Measurements from ENCODE around the gene DGKQ. TPM values are rescaled to one million over a fixed set of nuclear protein-coding genes. Genes with fewer than 3 reads are reported as not detected.

DGKQ gene
- total RNA-seq, 1 experiment from 2014 or later: 14.2 TPM

- Histone ChIP-seq H3K4me2 (ENCODE audit: low read length) (no peak overlapping the region), H3K79me2 (ENCODE audit: low read length) (no peaks in the 10 kb centered on the region), H3K36me3 (ENCODE audit: low read depth, low read length) (no peaks in the 10 kb centered on the region), H3K9me2 (replicated peaks; ENCODE audit: low read length) (no peaks in the 10 kb centered on the region), H3K27ac (ENCODE audit: low read length) (no peak overlapping the region), H2AFZ (ENCODE audit: low read length) (no peak overlapping the region), H3K27me3 (ENCODE audit: low read length) (peaks cover 10% of the 10 kb centered on the region), H3K9ac (ENCODE audit: low read length) (no peak overlapping the region), H3K4me3 (ENCODE audit: low read length) (no peak overlapping the region), H3K9me3 (ENCODE audit: low read length) (no peaks in the 10 kb centered on the region), H3K4me1 (ENCODE audit: insufficient read depth, low read length) (peaks cover 13% of the 10 kb centered on the region), H3F3A (ENCODE audit: low read length, unreplicated experiment) (no peaks in the 10 kb centered on the region), H4K20me1 (ENCODE audit: low read length) (no peaks in the 10 kb centered on the region)
- TF ChIP-seq EZH2 (IDR thresholded peaks at IDR 0.05; ENCODE audit: low read length, unreplicated experiment): no peak
- TF ChIP-seq EZH2phosphoT487 (IDR thresholded peaks at IDR 0.05; ENCODE audit: borderline replicate concordance, low read length): no peak
- TF ChIP-seq, protein P1, sequence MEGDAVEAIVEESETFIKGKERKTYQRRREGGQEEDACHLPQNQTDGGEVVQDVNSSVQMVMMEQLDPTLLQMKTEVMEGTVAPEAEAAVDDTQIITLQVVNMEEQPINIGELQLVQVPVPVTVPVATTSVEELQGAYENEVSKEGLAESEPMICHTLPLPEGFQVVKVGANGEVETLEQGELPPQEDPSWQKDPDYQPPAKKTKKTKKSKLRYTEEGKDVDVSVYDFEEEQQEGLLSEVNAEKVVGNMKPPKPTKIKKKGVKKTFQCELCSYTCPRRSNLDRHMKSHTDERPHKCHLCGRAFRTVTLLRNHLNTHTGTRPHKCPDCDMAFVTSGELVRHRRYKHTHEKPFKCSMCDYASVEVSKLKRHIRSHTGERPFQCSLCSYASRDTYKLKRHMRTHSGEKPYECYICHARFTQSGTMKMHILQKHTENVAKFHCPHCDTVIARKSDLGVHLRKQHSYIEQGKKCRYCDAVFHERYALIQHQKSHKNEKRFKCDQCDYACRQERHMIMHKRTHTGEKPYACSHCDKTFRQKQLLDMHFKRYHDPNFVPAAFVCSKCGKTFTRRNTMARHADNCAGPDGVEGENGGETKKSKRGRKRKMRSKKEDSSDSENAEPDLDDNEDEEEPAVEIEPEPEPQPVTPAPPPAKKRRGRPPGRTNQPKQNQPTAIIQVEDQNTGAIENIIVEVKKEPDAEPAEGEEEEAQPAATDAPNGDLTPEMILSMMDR (conservative IDR thresholded peaks at IDR 0.05; ENCODE audit: low read depth, low read length): no peak
- BruUV-seq (replicated peaks): no TSS peak
- intact Hi-C loops (cut with micrococcal nuclease): no loop called here
- no peak for ATAC-seq
- DNase-seq: no peak
- POLR2A ChIA-PET (ENCODE audit: unreplicated experiment): no interaction called here
- CTCF ChIA-PET: no interaction called here
Observed at GRCh38 chr4:996030-996996, 22.9 kb upstream of the DGKQ start.

DNA sequence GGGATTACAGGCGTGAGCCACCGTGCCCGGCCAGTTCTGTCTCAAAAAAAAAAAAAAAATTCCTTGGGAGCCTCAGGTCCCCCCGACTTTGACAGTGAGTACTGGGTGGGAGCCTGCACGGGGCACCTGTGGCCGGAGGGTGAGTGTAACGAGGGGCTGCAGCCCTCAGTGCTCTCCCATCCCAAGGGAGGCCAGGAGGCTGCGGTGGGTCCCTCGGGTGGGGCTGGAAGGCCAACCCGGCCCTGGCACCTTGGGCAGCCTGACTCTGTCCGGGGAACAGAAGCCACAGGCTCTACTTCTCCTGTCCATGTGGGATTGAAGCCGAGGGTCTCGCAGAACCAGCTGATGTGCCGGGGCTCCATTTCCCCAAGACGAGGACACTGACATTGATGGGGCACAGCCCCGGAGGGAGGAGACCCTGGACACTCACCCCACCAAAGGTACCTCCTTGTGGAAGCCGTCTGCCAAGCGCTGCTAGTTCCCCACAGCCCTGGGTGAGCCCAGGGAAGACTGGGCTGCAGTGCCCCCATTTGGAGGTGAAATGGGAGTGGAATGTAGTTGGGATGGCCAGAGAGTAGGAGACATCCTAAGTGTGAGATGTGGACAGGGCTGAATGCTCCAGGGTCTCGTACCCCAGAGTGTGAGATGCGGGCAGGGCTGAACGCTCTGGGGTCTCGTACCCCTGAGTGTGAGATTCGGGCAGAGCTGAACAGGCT, 22.1 kb upstream of the DGKQ start:
- peaks cover 10% of the 10 kb centered on the region for H3K27me3 ChIP-seq (ENCODE audit: low read length)
- TF ChIP-seq EZH2phosphoT487 (IDR thresholded peaks at IDR 0.05; ENCODE audit: borderline replicate concordance, low read length) (no peak), EZH2 (IDR thresholded peaks at IDR 0.05; ENCODE audit: low read length, unreplicated experiment) (no peak)
- TF ChIP-seq, protein P1 (conservative IDR thresholded peaks at IDR 0.05; ENCODE audit: low read depth, low read length): no peak
- H3K9me2 ChIP-seq (replicated peaks; ENCODE audit: low read length): no peaks in the 10 kb centered on the region
- H3K4me2 ChIP-seq (ENCODE audit: low read length): no peak overlapping the region
- POLR2A ChIA-PET (ENCODE audit: unreplicated experiment): no interaction called here
- H3K27ac ChIP-seq (ENCODE audit: low read length): no peak overlapping the region
- no peaks in the 10 kb centered on the region for H3F3A ChIP-seq (ENCODE audit: low read length, unreplicated experiment)
- DNase-seq (no peak), ATAC-seq (no peak)
- H4K20me1 ChIP-seq (ENCODE audit: low read length): no peaks in the 10 kb centered on the region
- H3K9me3 ChIP-seq (ENCODE audit: low read length): no peaks in the 10 kb centered on the region
- no peaks in the 10 kb centered on the region for H3K79me2 ChIP-seq (ENCODE audit: low read length)
- peaks cover 13% of the 10 kb centered on the region for H3K4me1 ChIP-seq (ENCODE audit: insufficient read depth, low read length)
- no TSS peak for BruUV-seq (replicated peaks)
- no peak overlapping the region for H3K4me3 ChIP-seq (ENCODE audit: low read length)
- no peak overlapping the region for H3K9ac ChIP-seq (ENCODE audit: low read length)
- intact Hi-C loops (cut with micrococcal nuclease): no loop called here
- no peaks in the 10 kb centered on the region for H3K36me3 ChIP-seq (ENCODE audit: low read depth, low read length)
- CTCF ChIA-PET: no interaction called here
- H2AFZ ChIP-seq (ENCODE audit: low read length): no peak overlapping the region

Data from PC-3 (cell line).